H9 (cell line): ENCODE results near the gene ZNF132. TPM values are rescaled to one million over a fixed set of nuclear protein-coding genes. Genes with fewer than 3 reads are reported as not detected.
A peak's percentile ranks its signal among the peaks of the same experiment; 100 is the strongest.

ENCODE experiments used
- DNase-seq: peaks from one replicate; pipeline ENCODE4 v3.0.0-alpha.2; 2017
- H2AFZ ChIP-seq: one replicate; pipeline ENCODE4 v1.6.1; 2013; ENCODE audit warnings: mild to moderate bottlenecking, low read length, control low read depth, moderate library complexity
- H2AK5ac ChIP-seq: 2 replicates; pipeline ENCODE4 v1.6.1; 2013; ENCODE audit warnings: low read length, control low read depth, mixed read lengths; ENCODE audit not compliant: insufficient read length
- H2BK120ac ChIP-seq: one replicate; pipeline ENCODE4 v1.6.1; 2013; ENCODE audit warnings: low read depth, mild to moderate bottlenecking, low read length, control low read depth, inconsistent platforms; ENCODE audit not compliant: poor library complexity, severe bottlenecking
- H2BK12ac ChIP-seq: 2 replicates; pipeline ENCODE4 v1.6.1; 2013; ENCODE audit warnings: low read length, control low read depth, mixed read lengths, low read depth; ENCODE audit not compliant: insufficient read length
- H2BK15ac ChIP-seq: 2 replicates; pipeline ENCODE4 v1.6.1; 2013; ENCODE audit warnings: low read depth, low read length, control low read depth
- H2BK20ac ChIP-seq: one replicate; pipeline ENCODE4 v1.6.1; 2013; ENCODE audit warnings: low read depth, mild to moderate bottlenecking, low read length, control low read depth, inconsistent platforms; ENCODE audit not compliant: poor library complexity, severe bottlenecking
- H2BK5ac ChIP-seq: 2 replicates; pipeline ENCODE4 v1.6.1; 2013; ENCODE audit warnings: low read length, control low read depth, mixed read lengths; ENCODE audit not compliant: insufficient read length
- H3K14ac ChIP-seq: 2 replicates; pipeline ENCODE4 v1.6.1; 2013; ENCODE audit warnings: low read length, control low read depth; ENCODE audit not compliant: insufficient read depth
- H3K18ac ChIP-seq: 2 replicates; pipeline ENCODE4 v1.6.1; 2013; ENCODE audit warnings: low read depth, mild to moderate bottlenecking, mixed read lengths, low read length, control low read depth; ENCODE audit not compliant: insufficient read length
- H3K23ac ChIP-seq: 2 replicates; pipeline ENCODE4 v1.6.1; 2013; ENCODE audit warnings: low read length, control low read depth, mixed read lengths, low read depth; ENCODE audit not compliant: insufficient read length
- H3K23me2 ChIP-seq: 2 replicates; pipeline ENCODE4 v1.6.1; 2013; ENCODE audit warnings: low read depth, mild to moderate bottlenecking, mixed read lengths, low read length, control low read depth; ENCODE audit not compliant: insufficient read length, poor library complexity, severe bottlenecking
- H3K27ac ChIP-seq: 2 replicates; pipeline ENCODE4 v1.5.1; 2013; ENCODE audit warnings: low read length, control low read depth, mixed read lengths, low read depth; ENCODE audit not compliant: insufficient read length
- H3K27me3 ChIP-seq: 2 replicates; pipeline ENCODE4 v1.6.1; 2013; ENCODE audit warnings: low read length, control low read depth, inconsistent platforms; ENCODE audit not compliant: insufficient read depth
- H3K4ac ChIP-seq: 2 replicates; pipeline ENCODE4 v1.6.1; 2013; ENCODE audit warnings: low read depth, mild to moderate bottlenecking, control low read depth, inconsistent platforms, low read length, moderate library complexity
- H3K4me1 ChIP-seq: 2 replicates; pipeline ENCODE4 v1.6.1; 2013; ENCODE audit warnings: low read length, control low read depth, inconsistent platforms; ENCODE audit not compliant: insufficient read depth
- H3K4me2 ChIP-seq: 2 replicates; pipeline ENCODE4 v1.6.1; 2013; ENCODE audit warnings: low read length, control low read depth, mixed read lengths; ENCODE audit not compliant: insufficient read length, insufficient read depth
- H3K56ac ChIP-seq: 2 replicates; pipeline ENCODE4 v1.6.1; 2013; ENCODE audit warnings: low read depth, mild to moderate bottlenecking, mixed read lengths, low read length, control low read depth; ENCODE audit not compliant: insufficient read length
- H3K79me1 ChIP-seq: 2 replicates; pipeline ENCODE4 v1.6.1; 2013; ENCODE audit warnings: low read depth, mild to moderate bottlenecking, moderate library complexity, low read length, control low read depth, inconsistent platforms; ENCODE audit not compliant: insufficient read depth, poor library complexity, severe bottlenecking
- H3K79me2 ChIP-seq: 2 replicates; pipeline ENCODE4 v1.6.1; 2013; ENCODE audit warnings: low read length, control low read depth, inconsistent platforms; ENCODE audit not compliant: insufficient read depth
- H3K9ac ChIP-seq: 2 replicates; pipeline ENCODE4 v1.6.1; 2013; ENCODE audit warnings: low read length, control low read depth, mixed read lengths; ENCODE audit not compliant: insufficient read length; ENCODE audit errors: extremely low read depth
- H3K9me3 ChIP-seq: one replicate; pipeline ENCODE4 v1.6.1; 2013; ENCODE audit warnings: low read depth, low read length, inconsistent platforms; ENCODE audit not compliant: control insufficient read depth
- H3T11ph ChIP-seq: one replicate; pipeline ENCODE4 v1.6.1; 2013; ENCODE audit warnings: mild to moderate bottlenecking, low read length, control low read depth, inconsistent platforms
- H4K20me1 ChIP-seq: one replicate; pipeline ENCODE4 v1.6.1; 2013; ENCODE audit not compliant: control insufficient read depth, insufficient read length, insufficient read depth
- H4K5ac ChIP-seq: 2 replicates; pipeline ENCODE4 v1.6.1; 2013; ENCODE audit warnings: low read depth, mild to moderate bottlenecking, mixed read lengths, low read length, control low read depth; ENCODE audit not compliant: insufficient read length
- H4K8ac ChIP-seq: replicated peaks from 2 replicates; pipeline ENCODE4 v1.6.1; 2013; ENCODE audit warnings: low read length, control low read depth, mixed read lengths, low read depth; ENCODE audit not compliant: insufficient read length
- H4K91ac ChIP-seq: 2 replicates; pipeline ENCODE4 v1.6.1; 2013; ENCODE audit warnings: low read depth, mild to moderate bottlenecking, moderate library complexity, mixed read lengths, low read length, control low read depth; ENCODE audit not compliant: insufficient read length
- H3K27ac Mint-ChIP-seq, 3 experiments: 2 replicates in 2 of 3; 3 replicates in 1 of 3; pipeline ENCODE4 v1.8.0; 2020 to 2021; ENCODE audit warnings: mixed read lengths in 3 of 3, mild to moderate bottlenecking in 1 of 3, moderate library complexity in 1 of 3
- H3K27me3 Mint-ChIP-seq: 2 replicates; pipeline ENCODE4 v1.8.0; 2021; ENCODE audit warnings: low read depth, mild to moderate bottlenecking, moderate library complexity, mixed read lengths
- H3K36me3 Mint-ChIP-seq, 3 experiments: 2 replicates in 2 of 3; 3 replicates in 1 of 3; pipeline ENCODE4 v1.8.0; 2020 to 2021; ENCODE audit warnings: low read depth in 3 of 3, mixed read lengths in 3 of 3; ENCODE audit not compliant: insufficient read depth in 1 of 3
- H3K4me1 Mint-ChIP-seq, 2 experiments: 2 replicates each; pipeline ENCODE4 v1.8.0; 2020; ENCODE audit warnings: mixed read lengths in 2 of 2
- H3K4me3 Mint-ChIP-seq, 2 experiments: 2 replicates in 1 of 2; 3 replicates in 1 of 2; pipeline ENCODE4 v1.8.0; 2020 to 2021; ENCODE audit warnings: mild to moderate bottlenecking in 2 of 2, mixed read lengths in 2 of 2, moderate library complexity in 1 of 2
- H3K9me3 Mint-ChIP-seq, 2 experiments: 2 replicates in 1 of 2; 3 replicates in 1 of 2; pipeline ENCODE4 v1.8.0; 2020; ENCODE audit warnings: mild to moderate bottlenecking in 2 of 2, mixed read lengths in 2 of 2, moderate library complexity in 1 of 2
- CTCF ChIP-seq: fragments of 200-600 bp; sonication (generic); conservative IDR thresholded peaks from 3 replicates; pipeline ENCODE4 v1.8.0; 2021; ENCODE audit warnings: antibody characterized with exemption, mild to moderate bottlenecking
- WGBS: extraction: QIAGEN DNeasy Blood & Tissue Kit; methylation state at CpG from one replicate; pipeline ENCODE4 v1.1.7; 2013; ENCODE audit warnings: missing lambda C conversion rate, low lambda C conversion rate, mixed read lengths; ENCODE audit not compliant: insufficient read length; ENCODE audit errors: extremely low coverage; 5-methylcytosine and 5-hydroxymethylcytosine counted together
- total RNA-seq: library from RNA; stranded (reverse); gene quantifications from 2 replicates; pipeline ENCODE4 v1.2.1, GENCODE V29; 2021

The ZNF132 gene
- total RNA-seq, 1 experiment from 2014 or later: 0.24 TPM

GRCh38 chr19:58475714-58476497, 36.0 kb upstream of the ZNF132 start, which contains the start of gene ZNF446:
ZNF446 (plus strand) TSS chr19:58476352; CDS start chr19:58477219, 867 bp downstream.
- Histone ChIP-seq H3K18ac (peak within 1 kb of the TSS; percentile 70), H2AK5ac (no peak within 1 kb of the TSS), H3K14ac (peak within 1 kb of the TSS; percentile 74; the same call in 1 of the 2 replicates), H3K56ac (no peak within 1 kb of the TSS), H3K79me2 (no peaks in the 10 kb centered on the region), H3K4me2 (peak within 1 kb of the TSS; percentile 43), H2BK12ac (no peak within 1 kb of the TSS), H4K20me1 (no peaks in the 10 kb centered on the region), H3K9ac (peak within 1 kb of the TSS; percentile 27), H3K79me1 (no peaks in the 10 kb centered on the region), H4K5ac (no peak within 1 kb of the TSS), H2AFZ (peak within 1 kb of the TSS; percentile 84), H3K27ac (no peak within 1 kb of the TSS), H3K4ac (no peak within 1 kb of the TSS), H3K9me3 (no peaks in the 10 kb centered on the region), H2BK5ac (no peak within 1 kb of the TSS), H3K23me2 (peaks cover 7% of the 10 kb centered on the region), H4K8ac (no peak within 1 kb of the TSS), H3K23ac (no peak within 1 kb of the TSS), H2BK15ac (no peak within 1 kb of the TSS), H3T11ph (no peak within 1 kb of the TSS), H2BK20ac (no peak within 1 kb of the TSS), H2BK120ac (no peak within 1 kb of the TSS), H3K4me1 (no peaks in the 10 kb centered on the region), H4K91ac (no peak within 1 kb of the TSS), H3K27me3 (no peaks in the 10 kb centered on the region)
- TF ChIP-seq CTCF: no peak
- Mint-ChIP-seq H3K4me3 (peak within 1 kb of the TSS; percentile 88 to 94), H3K27ac (peak within 1 kb of the TSS; percentile 97 to 98 (median 98); a peak in 6 of 7 replicates), H3K27me3 (no peaks in the 10 kb centered on the region; the same call in 1 of the 2 replicates), H3K9me3 (no peaks in the 10 kb centered on the region), H3K4me1 (peaks cover 9 to 13% of the 10 kb centered on the region in 2 experiments), H3K36me3 (peaks cover under 1 to 20% (median 4%) of the 10 kb centered on the region in 3 experiments; a peak in 6 of 7 replicates)
- peak; percentile 97 for DNase-seq
- no CpG with 5 or more reads among the region's 64 CpGs for WGBS
